SU-DHL-6 (cell line): ENCODE data around the gene OR6C3.

ENCODE experiments used
- CTCF ChIP-seq: fragments of 200-600 bp; sonication (generic); IDR thresholded peaks from one replicate; pipeline ENCODE4 v1.5.1; 2017; ENCODE audit warnings: antibody characterized with exemption, mild to moderate bottlenecking, low read length, moderate library complexity; ENCODE audit not compliant: insufficient read depth, poor library complexity, severe bottlenecking
- EZH2phosphoT487 ChIP-seq: fragments of 200-600 bp; sonication (generic), shearing (Covaris generic); conservative IDR thresholded peaks from 2 replicates; pipeline ENCODE4 v1.6.1; 2018; ENCODE audit warnings: mild to moderate bottlenecking, antibody characterized with exemption, low read length, moderate library complexity, mixed read lengths

GRCh38 chr12:55289999-55290398, 40.5 kb upstream of the OR6C3 start:
- TF ChIP-seq CTCF: no peak
- TF ChIP-seq EZH2phosphoT487: no peak
